Lower lobe of right lung (tissue), 2 donors: ENCODE data around the gene ARVCF. TPM values are rescaled to one million over a fixed set of nuclear protein-coding genes. Genes with fewer than 3 reads are reported as not detected.

ENCODE experiments used
- ATAC-seq, 2 donors: fragments of 200-7000 bp; cut with Tn5 transposase; one replicate each; pipeline ENCODE4 v1.9.1; 2020 to 2022; ENCODE audit warnings: mild to moderate bottlenecking in 2 of 2, moderate library complexity in 2 of 2
- DNase-seq: peaks from one replicate; pipeline ENCODE4 v3.0.0-alpha.2; 2020
- H3K27ac ChIP-seq: fragments of 200-600 bp; one replicate; pipeline ENCODE4 v1.8.0; 2022
- H3K27me3 ChIP-seq: fragments of 200-600 bp; one replicate; pipeline ENCODE4 v1.8.0; 2022; ENCODE audit warnings: low read depth
- H3K36me3 ChIP-seq: fragments of 200-600 bp; one replicate; pipeline ENCODE4 v1.8.0; 2022; ENCODE audit warnings: mild to moderate bottlenecking
- H3K4me1 ChIP-seq: fragments of 200-600 bp; one replicate; pipeline ENCODE4 v1.8.0; 2022
- H3K4me3 ChIP-seq: fragments of 200-600 bp; one replicate; pipeline ENCODE4 v1.8.0; 2022; ENCODE audit warnings: mild to moderate bottlenecking
- H3K9me3 ChIP-seq: fragments of 200-600 bp; one replicate; pipeline ENCODE4 v1.8.0; 2022
- intact Hi-C: fragments of 100-400 bp; cut with DNase I; formaldehyde crosslinking; loops from one replicate; pipeline ENCODE4 v1.11.0; 2022
- total RNA-seq: library from RNA; stranded (reverse); fragmentation: NEBNext Ultra II Directional; extraction: Animal tissue kit (Norgen Biotek cat#: 25700); gene quantifications from one replicate; pipeline ENCODE4 v1.2.1, GENCODE V29; 2021
- TF ChIP-seq, protein P1 (sequence below): fragments of 200-600 bp; IDR thresholded peaks from one replicate; pipeline ENCODE4 v1.8.0; 2022; ENCODE audit warnings: antibody characterized with exemption, mild to moderate bottlenecking
- donor health status: DM: no; HTN: yes; CAD: no; lungs with severe emphysema.

The ARVCF gene
- total RNA-seq, 1 donor from 2014 or later: 16.8 TPM

DNA sequence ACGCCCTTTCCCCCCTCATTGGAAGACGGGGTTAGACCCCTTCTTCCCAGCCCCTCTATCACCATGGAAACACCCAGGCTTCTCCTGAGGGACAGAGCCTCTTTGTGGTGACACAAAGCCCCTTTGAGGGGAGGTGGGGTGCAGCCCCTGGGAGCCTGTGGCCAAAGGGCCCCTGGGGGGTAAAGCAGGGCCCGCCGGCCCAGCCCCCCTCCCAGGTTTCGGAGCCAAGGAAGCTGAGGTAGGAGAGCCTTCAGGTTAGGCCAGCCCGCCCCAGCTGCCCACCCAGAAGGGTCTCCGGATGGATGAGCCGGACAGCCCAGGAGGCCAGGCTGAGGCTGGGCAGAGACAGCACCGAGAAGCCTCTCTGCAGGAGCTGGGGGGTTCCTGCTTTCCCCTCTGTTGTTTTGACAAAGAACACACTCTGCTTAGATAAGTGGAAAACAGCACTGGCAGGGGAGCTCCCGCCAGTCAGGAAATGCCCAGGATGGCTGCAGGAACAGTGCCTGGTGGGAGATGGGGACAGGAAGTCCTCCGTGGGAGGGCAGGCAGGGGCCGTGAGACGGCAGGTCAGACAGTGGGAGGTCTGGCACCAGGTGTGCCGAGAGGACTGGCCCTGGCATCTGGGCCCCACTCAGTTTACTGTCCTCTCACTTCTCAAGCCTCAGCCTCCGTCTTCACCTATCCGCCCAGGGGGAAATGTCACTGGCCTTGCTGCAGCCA, 18.2 kb downstream of the ARVCF start:
- intact Hi-C loops: no loop called here
- ATAC-seq (no peak), DNase-seq (no peak)
- peaks cover 28% of the 10 kb centered on the region for H3K4me1 ChIP-seq
- no peak overlapping the region for H3K4me3 ChIP-seq
- H3K36me3 ChIP-seq: no peaks in the 10 kb centered on the region
- TF ChIP-seq, protein P1, sequence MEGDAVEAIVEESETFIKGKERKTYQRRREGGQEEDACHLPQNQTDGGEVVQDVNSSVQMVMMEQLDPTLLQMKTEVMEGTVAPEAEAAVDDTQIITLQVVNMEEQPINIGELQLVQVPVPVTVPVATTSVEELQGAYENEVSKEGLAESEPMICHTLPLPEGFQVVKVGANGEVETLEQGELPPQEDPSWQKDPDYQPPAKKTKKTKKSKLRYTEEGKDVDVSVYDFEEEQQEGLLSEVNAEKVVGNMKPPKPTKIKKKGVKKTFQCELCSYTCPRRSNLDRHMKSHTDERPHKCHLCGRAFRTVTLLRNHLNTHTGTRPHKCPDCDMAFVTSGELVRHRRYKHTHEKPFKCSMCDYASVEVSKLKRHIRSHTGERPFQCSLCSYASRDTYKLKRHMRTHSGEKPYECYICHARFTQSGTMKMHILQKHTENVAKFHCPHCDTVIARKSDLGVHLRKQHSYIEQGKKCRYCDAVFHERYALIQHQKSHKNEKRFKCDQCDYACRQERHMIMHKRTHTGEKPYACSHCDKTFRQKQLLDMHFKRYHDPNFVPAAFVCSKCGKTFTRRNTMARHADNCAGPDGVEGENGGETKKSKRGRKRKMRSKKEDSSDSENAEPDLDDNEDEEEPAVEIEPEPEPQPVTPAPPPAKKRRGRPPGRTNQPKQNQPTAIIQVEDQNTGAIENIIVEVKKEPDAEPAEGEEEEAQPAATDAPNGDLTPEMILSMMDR: no peak
- H3K9me3 ChIP-seq: no peaks in the 10 kb centered on the region
- peak overlapping the region; percentile 24 for H3K27ac ChIP-seq
- H3K27me3 ChIP-seq: no peaks in the 10 kb centered on the region

DNA sequence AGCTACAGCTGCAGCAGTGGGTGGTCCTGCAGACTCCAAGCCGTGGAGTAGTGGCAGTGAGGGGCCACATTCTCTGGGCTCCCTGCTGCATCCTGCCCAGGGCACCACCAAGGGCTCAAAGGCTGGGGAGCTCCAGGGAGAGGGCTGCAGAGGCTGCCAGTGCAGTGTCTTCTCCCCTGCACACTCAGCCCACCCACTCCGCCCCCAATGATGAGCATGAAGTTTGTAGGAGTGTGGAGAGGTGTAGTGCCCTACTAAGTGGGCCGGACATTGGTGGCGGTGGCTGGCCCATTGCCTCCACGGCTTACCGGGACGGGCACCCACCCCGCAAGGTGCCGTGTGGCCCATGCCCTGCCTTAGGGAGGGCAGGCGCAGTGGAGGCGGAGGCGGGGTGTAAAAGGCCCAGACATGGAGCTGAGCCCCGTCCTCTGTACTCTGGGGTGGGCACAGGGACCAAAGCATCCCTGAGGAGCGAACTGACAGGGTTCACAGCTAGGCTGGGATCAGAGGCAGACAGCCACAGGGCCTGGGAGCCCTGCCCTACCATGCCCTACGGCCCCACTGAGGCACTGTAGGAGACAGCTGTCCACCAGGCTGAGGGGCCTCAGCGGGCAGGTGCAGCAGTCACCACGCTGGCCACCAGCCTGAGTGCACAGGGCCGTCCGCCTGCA, 18.9 kb downstream of the ARVCF start:
- TF ChIP-seq, protein P1: no peak
- H3K4me3 ChIP-seq: no peak overlapping the region
- H3K27me3 ChIP-seq: no peaks in the 10 kb centered on the region
- H3K4me1 ChIP-seq: peaks cover 28% of the 10 kb centered on the region
- no peaks in the 10 kb centered on the region for H3K9me3 ChIP-seq
- H3K36me3 ChIP-seq: no peaks in the 10 kb centered on the region
- intact Hi-C loops: no loop called here
- H3K27ac ChIP-seq: no peak overlapping the region
- ATAC-seq (no peak), DNase-seq (no peak)

DNA sequence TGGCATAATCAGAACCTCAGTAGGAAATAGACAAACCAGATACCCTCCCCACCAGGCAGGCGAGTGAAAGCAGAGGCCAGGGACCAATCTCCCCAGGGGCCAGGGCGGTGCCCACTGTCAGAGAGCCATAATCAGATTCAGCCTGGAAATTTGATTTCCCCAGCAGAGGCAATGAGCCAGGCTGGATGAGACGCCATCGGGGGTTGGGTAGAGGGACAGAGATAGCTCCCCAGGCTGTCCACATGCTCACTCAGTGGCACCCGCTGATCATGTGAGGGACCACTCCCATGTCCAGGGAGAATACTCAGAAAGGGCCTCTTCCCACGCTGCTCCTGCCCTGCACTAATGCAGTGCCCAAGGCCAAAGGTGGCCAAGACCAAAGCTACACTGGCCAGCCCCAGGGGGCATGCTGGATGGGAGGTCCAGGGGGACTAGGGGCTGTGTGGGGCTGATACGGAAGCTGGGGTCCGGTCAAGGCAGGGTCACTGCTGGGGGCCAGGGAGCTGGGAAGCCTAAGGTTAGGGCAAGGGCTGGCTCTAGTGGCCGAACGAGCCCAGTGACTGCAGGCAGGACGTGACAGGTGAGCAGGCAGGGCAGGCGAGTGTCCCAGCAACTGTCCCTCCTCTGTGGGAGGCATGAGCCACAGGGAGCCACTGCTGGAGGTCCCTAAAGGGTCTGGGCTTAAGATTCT, 19.8 kb downstream of the ARVCF start:
- Histone ChIP-seq H3K4me1 (peaks cover 28% of the 10 kb centered on the region), H3K36me3 (no peaks in the 10 kb centered on the region)

GRCh38 chr22:19995611-19996339, 20.8 kb downstream of the ARVCF start:
- peaks cover 28% of the 10 kb centered on the region for H3K4me1 ChIP-seq

More for the DNA sequence above, 19.8 kb downstream of the ARVCF start:
- DNase-seq (no peak), ATAC-seq (no peak)
- H3K27ac ChIP-seq: no peak overlapping the region
- H3K4me3 ChIP-seq: no peak overlapping the region
- H3K27me3 ChIP-seq: no peaks in the 10 kb centered on the region
- TF ChIP-seq, protein P1: no peak
- no peaks in the 10 kb centered on the region for H3K9me3 ChIP-seq
- intact Hi-C loops: no loop called here

More at GRCh38 chr22:19995611-19996339, 20.8 kb downstream of the ARVCF start:
- intact Hi-C loops: no loop called here
- Histone ChIP-seq H3K27ac (peak overlapping the region; percentile 60), H3K9me3 (no peaks in the 10 kb centered on the region), H3K27me3 (no peaks in the 10 kb centered on the region), H3K4me3 (no peak overlapping the region), H3K36me3 (no peaks in the 10 kb centered on the region)
- ATAC-seq (peak; percentile 45 to 57), DNase-seq (no peak)
- TF ChIP-seq, protein P1: no peak
